ENCODE results near the gene FAM131A. TPM values are rescaled to one million over a fixed set of nuclear protein-coding genes. Genes with fewer than 3 reads are reported as not detected.
A peak's percentile ranks its signal among the peaks of the same experiment; 100 is the strongest.

FAM131A gene
- polyA plus RNA-seq, 1 donor (not counting 4 experiments of a cell fraction or from before 2014, with no cell fraction given): 10.8 TPM

DNA sequence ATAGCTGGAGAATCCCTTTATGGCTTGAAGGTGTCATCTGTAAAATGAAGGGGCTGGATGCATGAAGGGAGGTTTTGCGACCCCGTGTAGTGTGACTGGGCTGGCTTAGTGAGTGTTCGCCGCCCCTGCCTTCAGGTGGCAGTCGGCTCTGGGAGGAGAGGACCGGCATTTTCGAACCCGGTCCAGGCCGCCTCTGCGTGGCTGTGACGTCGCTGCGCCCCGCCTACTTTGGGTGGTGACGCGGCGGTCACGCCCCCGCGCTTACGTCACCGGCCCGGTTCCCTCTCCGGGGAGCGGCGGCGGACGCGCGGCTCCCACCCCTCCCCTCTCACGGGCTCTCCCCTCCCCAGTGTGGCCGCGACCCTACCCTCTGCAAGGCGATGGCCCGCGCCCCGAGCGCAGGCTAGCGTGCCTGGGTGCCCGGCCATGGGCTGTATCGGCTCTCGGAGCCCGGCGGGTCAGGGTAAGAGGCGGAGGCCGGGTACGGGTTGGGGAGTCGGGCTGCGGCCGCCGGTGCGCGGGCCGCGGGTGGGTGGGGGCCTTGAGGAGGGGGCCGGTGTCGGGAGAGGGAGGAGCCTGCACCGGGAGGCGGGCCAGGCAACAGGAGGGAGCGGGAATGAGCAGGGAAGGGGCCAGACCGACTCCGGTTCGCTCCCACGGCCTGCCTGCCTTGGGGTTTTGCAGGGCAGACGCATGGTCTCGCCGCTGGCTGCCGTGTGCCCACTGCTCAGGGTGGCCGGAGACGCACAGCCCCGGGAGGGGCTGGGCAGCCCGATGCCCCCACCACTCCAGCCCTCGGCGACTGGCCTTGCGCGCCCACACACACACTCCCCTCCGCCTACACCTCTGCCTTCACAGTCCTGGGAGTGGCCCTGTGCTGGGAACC, 1.5 kb upstream of the FAM131A start:
- H3K79me2 ChIP-seq (ENCODE audit: control insufficient read depth, insufficient read depth, low read length): peaks cover 28% of the 10 kb centered on the region

DNA sequence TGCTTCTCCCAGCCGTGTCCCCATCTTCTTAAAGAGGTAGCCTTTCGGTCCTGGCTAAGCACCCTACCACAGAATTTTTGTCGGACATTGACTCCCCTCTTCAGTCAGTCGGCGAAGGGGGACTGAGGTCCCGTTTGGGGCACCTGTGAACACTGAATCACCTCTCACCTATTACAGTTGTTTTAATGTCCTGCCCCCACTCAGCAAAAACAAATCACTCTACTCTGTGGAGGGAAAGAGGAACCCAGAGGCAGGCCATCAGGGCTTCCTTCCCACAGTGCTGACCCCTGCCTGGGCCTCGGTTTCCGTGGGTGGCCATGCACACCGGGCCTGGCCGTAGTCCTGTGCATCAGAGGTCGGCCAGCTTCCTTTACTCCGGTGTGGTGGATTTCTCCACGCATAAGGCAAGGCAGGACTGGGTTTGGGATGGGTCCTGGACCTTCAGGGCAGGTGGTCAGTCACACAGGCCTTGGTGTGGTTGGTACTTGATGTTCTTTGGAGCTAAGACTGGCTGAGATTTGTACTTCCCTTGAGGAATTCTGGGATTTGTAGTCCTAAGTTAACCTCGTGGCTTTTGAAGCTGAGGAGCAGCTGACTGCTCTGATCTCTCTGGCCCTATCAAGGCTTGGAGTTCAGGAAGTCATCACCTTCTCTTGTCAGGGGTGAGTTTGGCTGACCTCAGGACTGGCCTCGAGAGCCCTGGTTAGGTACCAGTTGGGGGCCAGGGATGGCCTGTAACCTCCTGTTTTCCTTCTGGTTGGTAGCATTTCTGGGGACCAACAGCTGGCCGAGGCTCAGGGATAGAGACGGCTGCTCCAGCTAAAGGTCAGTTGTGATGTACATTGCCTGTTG, 627 bp upstream of the FAM131A start:
- dilution Hi-C loops (cut with MboI; ENCODE audit: extremely low pct_ligation_motif_present, low sequenced_read_pairs): no loop called here
- Histone ChIP-seq H3K79me2 (ENCODE audit: control insufficient read depth, insufficient read depth, low read length) (peaks cover 28% of the 10 kb centered on the region), H3K36me3 (ENCODE audit: control insufficient read depth in 2 of 2, extremely low read depth in 1 of 2, insufficient read depth in 2 of 2, low read length in 2 of 2) (peaks cover 23 to 39% of the 10 kb centered on the region in 2 experiments), H2AFZ (ENCODE audit: control insufficient read depth, low read length) (no peak overlapping the region), H3K4me2 (ENCODE audit: control insufficient read depth, extremely low read depth, insufficient read depth, low read depth, low read length) (peak overlapping the region; percentile 90), H4K20me1 (ENCODE audit: control insufficient read depth, extremely low read depth, insufficient read depth, low read length) (peaks cover 15% of the 10 kb centered on the region), H3K4me3 (ENCODE audit: control insufficient read depth in 2 of 3, extremely low read depth in 1 of 3, insufficient read depth in 2 of 3, low read depth in 1 of 3, low read length in 3 of 3) (peak overlapping the region; percentile 52 to 78 (median 72)), H3K9me3 (ENCODE audit: control insufficient read depth, low read depth, low read length) (no peaks in the 10 kb centered on the region), H3K9ac (ENCODE audit: control insufficient read depth, extremely low read depth, insufficient read depth, low read length) (peak overlapping the region; percentile 88), H3K27ac (ENCODE audit: control insufficient read depth, insufficient read depth, low read length) (peak overlapping the region; percentile 85), H3K4me1 (ENCODE audit: control insufficient read depth, extremely low read depth, insufficient read depth, low read length) (peaks cover 89% of the 10 kb centered on the region), H3K9me1 (ENCODE audit: control insufficient read depth, extremely low read depth, insufficient read depth, low read length) (peaks cover 6% of the 10 kb centered on the region), H3K27me3 (ENCODE audit: control insufficient read depth, extremely low read depth, insufficient read depth, low read length) (no peaks in the 10 kb centered on the region)
- TF ChIP-seq, protein P1, sequence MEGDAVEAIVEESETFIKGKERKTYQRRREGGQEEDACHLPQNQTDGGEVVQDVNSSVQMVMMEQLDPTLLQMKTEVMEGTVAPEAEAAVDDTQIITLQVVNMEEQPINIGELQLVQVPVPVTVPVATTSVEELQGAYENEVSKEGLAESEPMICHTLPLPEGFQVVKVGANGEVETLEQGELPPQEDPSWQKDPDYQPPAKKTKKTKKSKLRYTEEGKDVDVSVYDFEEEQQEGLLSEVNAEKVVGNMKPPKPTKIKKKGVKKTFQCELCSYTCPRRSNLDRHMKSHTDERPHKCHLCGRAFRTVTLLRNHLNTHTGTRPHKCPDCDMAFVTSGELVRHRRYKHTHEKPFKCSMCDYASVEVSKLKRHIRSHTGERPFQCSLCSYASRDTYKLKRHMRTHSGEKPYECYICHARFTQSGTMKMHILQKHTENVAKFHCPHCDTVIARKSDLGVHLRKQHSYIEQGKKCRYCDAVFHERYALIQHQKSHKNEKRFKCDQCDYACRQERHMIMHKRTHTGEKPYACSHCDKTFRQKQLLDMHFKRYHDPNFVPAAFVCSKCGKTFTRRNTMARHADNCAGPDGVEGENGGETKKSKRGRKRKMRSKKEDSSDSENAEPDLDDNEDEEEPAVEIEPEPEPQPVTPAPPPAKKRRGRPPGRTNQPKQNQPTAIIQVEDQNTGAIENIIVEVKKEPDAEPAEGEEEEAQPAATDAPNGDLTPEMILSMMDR (optimal IDR thresholded peaks at IDR 0.05 in 1 of 3, IDR thresholded peaks at IDR 0.05 in 1 of 3, conservative IDR thresholded peaks at IDR 0.05 in 1 of 3; ENCODE audit: extremely low read depth in 1 of 3, insufficient read depth in 2 of 3, low read length in 3 of 3): no peak
- no peak for TF ChIP-seq EZH2 (IDR thresholded peaks at IDR 0.05; ENCODE audit: low read length)
- FAIRE-seq (peak; percentile 60), DNase-seq (ENCODE audit: low read depth, low spot score) (no peak)

More for the DNA sequence above, 1.5 kb upstream of the FAM131A start:
- Histone ChIP-seq H3K27ac (ENCODE audit: control insufficient read depth, insufficient read depth, low read length) (peak overlapping the region; percentile 85), H3K9me1 (ENCODE audit: control insufficient read depth, extremely low read depth, insufficient read depth, low read length) (peaks cover 3% of the 10 kb centered on the region), H2AFZ (ENCODE audit: control insufficient read depth, low read length) (no peak overlapping the region), H3K4me3 (ENCODE audit: control insufficient read depth in 2 of 3, extremely low read depth in 1 of 3, insufficient read depth in 2 of 3, low read depth in 1 of 3, low read length in 3 of 3) (peak overlapping the region; percentile 52 to 78 (median 72)), H3K27me3 (ENCODE audit: control insufficient read depth, extremely low read depth, insufficient read depth, low read length) (no peaks in the 10 kb centered on the region), H3K36me3 (ENCODE audit: control insufficient read depth in 2 of 2, extremely low read depth in 1 of 2, insufficient read depth in 2 of 2, low read length in 2 of 2) (peaks cover 32 to 37% of the 10 kb centered on the region in 2 experiments), H3K4me2 (ENCODE audit: control insufficient read depth, extremely low read depth, insufficient read depth, low read depth, low read length) (peak overlapping the region; percentile 90), H3K9me3 (ENCODE audit: control insufficient read depth, low read depth, low read length) (no peaks in the 10 kb centered on the region), H4K20me1 (ENCODE audit: control insufficient read depth, extremely low read depth, insufficient read depth, low read length) (peaks cover 14% of the 10 kb centered on the region), H3K9ac (ENCODE audit: control insufficient read depth, extremely low read depth, insufficient read depth, low read length) (peak overlapping the region; percentile 88), H3K4me1 (ENCODE audit: control insufficient read depth, extremely low read depth, insufficient read depth, low read length) (peaks cover 89% of the 10 kb centered on the region)
- TF ChIP-seq, protein P1 (optimal IDR thresholded peaks at IDR 0.05 in 1 of 3, IDR thresholded peaks at IDR 0.05 in 1 of 3, conservative IDR thresholded peaks at IDR 0.05 in 1 of 3; ENCODE audit: extremely low read depth in 1 of 3, insufficient read depth in 2 of 3, low read length in 3 of 3): no peak
- no peak for TF ChIP-seq EZH2 (IDR thresholded peaks at IDR 0.05; ENCODE audit: low read length)
- FAIRE-seq (no peak), DNase-seq (ENCODE audit: low read depth, low spot score) (no peak)
- dilution Hi-C loops (cut with MboI; ENCODE audit: extremely low pct_ligation_motif_present, low sequenced_read_pairs): no loop called here
